Activated CD4-positive, CD25-positive, alpha-beta regulatory T cell treated with anti-CD3 and anti-CD28 coated beads, Interleukin-2, amount 50 U/mL, for 16 hours (primary cell): ENCODE results near the gene DEFB131A.
"Not testable (repeated sequence)": the region's sequence is repeated elsewhere in the genome, so short reads cannot be mapped to it uniquely, and the experiment has no call there.

Experiments
- DNase-seq: peaks from one replicate; pipeline ENCODE4 v3.0.0-alpha.2; 2020; ENCODE audit warnings: low read depth, low spot score

Gene DEFB131A

GRCh38 chr4:9494256-9495035, 50.2 kb downstream of the DEFB131A start:
- DNase-seq: not testable (repeated sequence)

DNA sequence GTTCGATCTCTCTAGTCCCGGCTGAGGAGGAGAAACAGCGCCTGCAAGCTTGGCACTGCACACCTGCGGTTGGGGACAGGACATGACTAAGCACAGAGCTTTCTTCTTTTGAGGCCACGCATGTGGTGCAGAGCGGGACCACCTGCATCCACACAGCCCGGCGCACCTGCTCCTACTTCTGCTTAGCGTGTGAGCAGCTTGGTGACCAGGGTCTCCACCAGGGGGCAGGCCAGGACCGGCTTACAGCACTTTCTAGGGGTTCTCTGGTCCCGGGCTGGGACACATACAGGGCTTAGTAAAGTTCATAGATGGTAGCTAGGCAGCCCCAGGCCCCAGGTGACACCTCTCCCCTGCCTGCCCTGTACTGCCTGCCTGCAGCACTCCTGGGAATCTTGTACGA, 51.2 kb downstream of the DEFB131A start:
- not testable (repeated sequence) for DNase-seq

DNA sequence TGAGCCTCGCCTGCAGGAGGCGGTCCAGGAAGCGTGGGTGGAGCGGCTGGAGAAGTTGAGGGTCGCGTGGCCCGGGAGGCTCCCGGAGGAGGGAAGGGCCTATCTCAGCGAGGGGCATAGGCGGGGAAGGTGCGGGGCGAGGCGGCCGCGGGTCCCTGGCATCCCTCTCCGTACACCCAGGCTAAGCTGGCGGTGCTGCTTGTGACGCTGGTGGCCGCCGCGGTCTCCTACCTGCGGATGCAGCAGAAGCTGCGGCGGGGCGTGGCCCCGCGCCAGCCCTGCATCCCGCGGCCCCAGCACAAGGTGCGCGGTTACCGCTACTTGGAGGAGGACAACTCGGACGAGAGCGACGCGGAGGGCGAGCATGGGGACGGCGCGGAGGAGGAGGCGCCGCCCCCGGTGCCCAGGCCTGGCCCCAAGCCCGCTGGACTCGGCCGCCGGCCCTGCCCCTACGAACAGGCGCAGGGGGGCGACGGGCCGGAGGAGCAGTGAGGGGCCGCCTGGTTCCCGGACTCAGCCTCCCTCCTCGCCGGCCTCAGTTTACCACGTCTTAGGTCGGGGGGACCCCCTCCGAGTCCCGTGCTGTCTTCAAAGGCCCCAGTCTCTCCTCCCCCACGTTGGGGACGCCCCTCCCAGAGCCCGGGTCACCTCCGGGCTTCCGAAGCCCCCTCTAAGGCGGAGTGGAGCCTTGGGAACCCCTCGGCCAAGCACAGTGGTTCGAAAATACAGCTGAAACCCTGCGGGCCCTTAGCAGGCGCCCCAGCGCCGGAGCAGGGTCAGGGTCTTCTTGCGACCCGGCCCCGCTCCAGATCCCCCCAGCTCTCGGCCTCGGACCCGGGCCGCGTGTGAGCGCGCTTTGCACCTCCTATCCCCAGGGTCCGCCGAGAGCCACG, 53.6 kb downstream of the DEFB131A start:
- DNase-seq: not testable (repeated sequence)

GRCh38 chr4:9498468-9499040, 54.3 kb downstream of the DEFB131A start:
- not testable (repeated sequence) for DNase-seq

DNA sequence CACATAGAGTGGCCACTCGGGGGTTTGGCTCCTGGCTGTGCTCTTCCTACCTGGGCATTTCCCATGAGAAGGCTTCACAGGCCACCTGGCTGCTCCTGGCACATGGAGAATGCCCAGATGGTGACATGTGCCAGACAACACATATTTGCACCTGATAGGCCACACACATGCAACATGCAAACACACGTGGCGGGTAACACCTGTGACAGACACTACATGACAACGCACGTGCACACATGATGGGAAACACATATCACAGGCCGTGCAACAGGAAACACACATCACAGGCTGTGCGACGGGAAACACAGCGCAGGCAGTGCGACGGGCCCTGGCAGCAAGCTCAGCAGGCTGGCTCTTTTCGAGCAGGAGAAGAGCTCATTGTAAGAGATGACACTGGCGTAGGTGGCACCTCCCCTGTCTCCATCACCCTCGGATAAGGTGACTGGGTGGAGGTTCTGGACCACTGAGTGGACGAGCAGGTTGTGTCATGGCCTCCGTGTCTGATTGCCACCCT, 55.8 kb downstream of the DEFB131A start:
- DNase-seq: not testable (repeated sequence)
